ENCODE measurements around the gene DDX51.

The DDX51 gene

DNA sequence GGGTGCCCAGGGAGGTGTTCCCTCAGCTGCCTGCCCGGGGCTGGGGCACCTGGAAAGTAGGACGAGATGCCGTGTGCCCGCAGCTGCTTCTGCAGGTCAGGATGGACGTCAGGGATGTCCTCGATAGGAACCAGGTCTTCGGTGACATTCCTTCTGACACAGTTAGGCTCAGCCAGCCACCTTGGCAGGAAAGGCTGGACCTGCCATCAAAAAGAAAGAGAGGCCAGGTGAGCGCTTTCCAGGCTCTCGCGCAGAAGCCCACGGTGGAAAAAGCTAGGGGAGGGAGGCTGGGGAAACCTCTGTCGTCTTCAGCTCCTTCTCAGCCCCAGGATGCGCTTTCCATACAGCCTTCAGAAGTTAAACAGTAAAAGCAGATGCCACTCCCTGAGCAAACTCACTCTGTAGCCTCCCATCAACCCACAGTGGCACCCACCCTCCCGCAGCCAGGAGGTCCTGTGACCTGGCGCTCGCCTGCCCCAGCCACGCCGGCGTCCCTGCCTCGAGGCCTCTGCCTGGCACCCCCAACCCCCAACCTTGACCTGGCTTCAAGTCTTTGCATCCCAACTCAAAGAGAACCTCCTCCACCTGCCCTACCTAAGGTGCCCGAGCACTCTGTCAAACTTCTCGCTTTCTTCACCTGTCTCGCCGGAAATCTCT, 1.3 kb downstream of the DDX51 start:
- no peak for TF ChIP-seq CREB1 (IDR thresholded peaks at IDR 0.05; ENCODE audit: low read depth)
- TF ChIP-seq, protein P1, sequence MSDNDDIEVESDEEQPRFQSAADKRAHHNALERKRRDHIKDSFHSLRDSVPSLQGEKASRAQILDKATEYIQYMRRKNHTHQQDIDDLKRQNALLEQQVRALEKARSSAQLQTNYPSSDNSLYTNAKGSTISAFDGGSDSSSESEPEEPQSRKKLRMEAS (IDR thresholded peaks at IDR 0.05) = no peak
- no peak for TF ChIP-seq NFIC (IDR thresholded peaks at IDR 0.05)
- no peak for TF ChIP-seq FOXM1 (IDR thresholded peaks at IDR 0.05; ENCODE audit: borderline replicate concordance, low read depth)
- no peak for TF ChIP-seq TCF12 (IDR thresholded peaks at IDR 0.05; ENCODE audit: low read depth)
- TF ChIP-seq ZBTB7A (IDR thresholded peaks at IDR 0.05; ENCODE audit: low read depth) = no peak
- TF ChIP-seq, protein P2, sequence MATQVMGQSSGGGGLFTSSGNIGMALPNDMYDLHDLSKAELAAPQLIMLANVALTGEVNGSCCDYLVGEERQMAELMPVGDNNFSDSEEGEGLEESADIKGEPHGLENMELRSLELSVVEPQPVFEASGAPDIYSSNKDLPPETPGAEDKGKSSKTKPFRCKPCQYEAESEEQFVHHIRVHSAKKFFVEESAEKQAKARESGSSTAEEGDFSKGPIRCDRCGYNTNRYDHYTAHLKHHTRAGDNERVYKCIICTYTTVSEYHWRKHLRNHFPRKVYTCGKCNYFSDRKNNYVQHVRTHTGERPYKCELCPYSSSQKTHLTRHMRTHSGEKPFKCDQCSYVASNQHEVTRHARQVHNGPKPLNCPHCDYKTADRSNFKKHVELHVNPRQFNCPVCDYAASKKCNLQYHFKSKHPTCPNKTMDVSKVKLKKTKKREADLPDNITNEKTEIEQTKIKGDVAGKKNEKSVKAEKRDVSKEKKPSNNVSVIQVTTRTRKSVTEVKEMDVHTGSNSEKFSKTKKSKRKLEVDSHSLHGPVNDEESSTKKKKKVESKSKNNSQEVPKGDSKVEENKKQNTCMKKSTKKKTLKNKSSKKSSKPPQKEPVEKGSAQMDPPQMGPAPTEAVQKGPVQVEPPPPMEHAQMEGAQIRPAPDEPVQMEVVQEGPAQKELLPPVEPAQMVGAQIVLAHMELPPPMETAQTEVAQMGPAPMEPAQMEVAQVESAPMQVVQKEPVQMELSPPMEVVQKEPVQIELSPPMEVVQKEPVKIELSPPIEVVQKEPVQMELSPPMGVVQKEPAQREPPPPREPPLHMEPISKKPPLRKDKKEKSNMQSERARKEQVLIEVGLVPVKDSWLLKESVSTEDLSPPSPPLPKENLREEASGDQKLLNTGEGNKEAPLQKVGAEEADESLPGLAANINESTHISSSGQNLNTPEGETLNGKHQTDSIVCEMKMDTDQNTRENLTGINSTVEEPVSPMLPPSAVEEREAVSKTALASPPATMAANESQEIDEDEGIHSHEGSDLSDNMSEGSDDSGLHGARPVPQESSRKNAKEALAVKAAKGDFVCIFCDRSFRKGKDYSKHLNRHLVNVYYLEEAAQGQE (IDR thresholded peaks at IDR 0.05; ENCODE audit: low read depth) = no peak
- TF ChIP-seq EGR1 (IDR thresholded peaks at IDR 0.05) = no peak
- no peak for TF ChIP-seq CEBPB (IDR thresholded peaks at IDR 0.05)
- TF ChIP-seq TEAD4 (IDR thresholded peaks at IDR 0.05) = no peak
- TF ChIP-seq, protein P3, sequence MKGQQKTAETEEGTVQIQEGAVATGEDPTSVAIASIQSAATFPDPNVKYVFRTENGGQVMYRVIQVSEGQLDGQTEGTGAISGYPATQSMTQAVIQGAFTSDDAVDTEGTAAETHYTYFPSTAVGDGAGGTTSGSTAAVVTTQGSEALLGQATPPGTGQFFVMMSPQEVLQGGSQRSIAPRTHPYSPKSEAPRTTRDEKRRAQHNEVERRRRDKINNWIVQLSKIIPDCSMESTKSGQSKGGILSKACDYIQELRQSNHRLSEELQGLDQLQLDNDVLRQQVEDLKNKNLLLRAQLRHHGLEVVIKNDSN (IDR thresholded peaks at IDR 0.05) = no peak
- TF ChIP-seq RAD21 (IDR thresholded peaks at IDR 0.05; ENCODE audit: low read depth) = no peak

DNA sequence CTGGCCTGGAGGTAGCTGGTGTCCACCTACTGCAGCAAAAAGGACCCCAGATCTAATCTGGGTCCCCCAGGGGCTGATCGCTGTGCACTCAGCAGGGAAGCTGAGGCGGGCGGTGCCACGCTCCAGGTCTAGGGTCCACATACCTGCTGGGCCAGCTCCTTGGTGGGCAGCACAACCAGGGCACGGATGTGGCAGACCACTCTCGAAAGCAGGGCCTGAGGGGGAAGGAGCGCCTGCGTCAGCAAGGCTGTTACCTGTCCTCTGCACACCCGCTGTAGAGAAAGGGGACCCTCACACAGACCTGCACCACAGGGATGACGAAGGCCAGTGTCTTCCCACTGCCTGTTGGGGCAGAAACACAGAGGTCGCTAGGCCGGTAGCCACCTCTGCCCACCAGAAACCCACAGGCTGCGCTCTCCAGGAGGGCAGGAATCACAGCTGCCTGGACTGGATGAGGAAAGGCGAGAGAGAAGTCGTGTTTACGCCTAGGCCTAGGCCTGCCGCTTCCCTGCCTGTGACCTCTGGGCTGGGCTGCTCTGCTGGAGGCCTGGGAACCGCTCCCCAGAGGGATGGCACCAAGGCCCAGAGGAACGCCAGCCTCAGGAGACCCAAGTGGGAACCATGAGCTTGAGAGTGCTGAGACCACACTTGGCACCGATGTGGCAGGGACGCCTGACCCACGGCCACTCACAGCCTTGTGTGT, 2.0 kb downstream of the DDX51 start:
- TF ChIP-seq NFIC (IDR thresholded peaks at IDR 0.05) = no peak
- TF ChIP-seq, protein P2 (IDR thresholded peaks at IDR 0.05; ENCODE audit: low read depth) = no peak
- TF ChIP-seq TEAD4 (IDR thresholded peaks at IDR 0.05) = no peak
- no peak for TF ChIP-seq CEBPB (IDR thresholded peaks at IDR 0.05)
- TF ChIP-seq TAF1 (IDR thresholded peaks at IDR 0.05; ENCODE audit: low read depth) = no peak
- no peak for TF ChIP-seq YY1 (IDR thresholded peaks at IDR 0.05; ENCODE audit: low read depth)
- TF ChIP-seq TCF12 (IDR thresholded peaks at IDR 0.05; ENCODE audit: low read depth) = no peak
- TF ChIP-seq CREB1 (IDR thresholded peaks at IDR 0.05; ENCODE audit: low read depth) = no peak
- TF ChIP-seq, protein P3 (IDR thresholded peaks at IDR 0.05) = no peak
- TF ChIP-seq ZBTB7A (IDR thresholded peaks at IDR 0.05; ENCODE audit: low read depth) = no peak
- TF ChIP-seq EP300 (IDR thresholded peaks at IDR 0.05; ENCODE audit: borderline replicate concordance) = no peak
- no peak for TF ChIP-seq RAD21 (IDR thresholded peaks at IDR 0.05; ENCODE audit: low read depth)
- TF ChIP-seq FOXM1 (IDR thresholded peaks at IDR 0.05; ENCODE audit: borderline replicate concordance, low read depth) = no peak
- TF ChIP-seq EGR1 (IDR thresholded peaks at IDR 0.05) = no peak
- TF ChIP-seq, protein P1 (IDR thresholded peaks at IDR 0.05) = no peak

GRCh38 chr12:132140918-132141841, 2.9 kb downstream of the DDX51 start:
- TF ChIP-seq EP300 (IDR thresholded peaks at IDR 0.05; ENCODE audit: borderline replicate concordance) (no peak), CREB1 (IDR thresholded peaks at IDR 0.05; ENCODE audit: low read depth) (no peak), FOXM1 (IDR thresholded peaks at IDR 0.05; ENCODE audit: borderline replicate concordance, low read depth) (no peak), NFIC (IDR thresholded peaks at IDR 0.05) (no peak), CEBPB (IDR thresholded peaks at IDR 0.05) (no peak), TAF1 (IDR thresholded peaks at IDR 0.05; ENCODE audit: low read depth) (no peak), YY1 (IDR thresholded peaks at IDR 0.05; ENCODE audit: low read depth) (no peak)
- TF ChIP-seq, protein P2 (IDR thresholded peaks at IDR 0.05; ENCODE audit: low read depth) = no peak
- TF ChIP-seq, protein P1 (IDR thresholded peaks at IDR 0.05) = no peak
